Activated T-helper 1 cell treated with Interleukin-2 at 50 U/mL for 16 hours (primary cell): Measurements from ENCODE around the gene COX17.

Experiments used
- DNase-seq: peaks from one replicate; pipeline ENCODE4 v3.0.0-alpha.2; 2020; ENCODE audit warnings: low read depth

COX17 gene

GRCh38 chr3:119673875-119674274 lies 3.3 kb downstream of the COX17 start:
- DNase-seq, result no peak

- no peak for DNase-seq
Observed at GRCh38 chr3:119672776-119673175, 4.4 kb downstream of the COX17 start.

- DNase-seq, result no peak
Observed at GRCh38 chr3:119669906-119670570, 7.2 kb downstream of the COX17 start.

- DNase-seq, result no peak
Observed at GRCh38 chr3:119665954-119666559, 11.1 kb downstream of the COX17 start.

- no peak for DNase-seq
Observed at GRCh38 chr3:119664850-119665379, 12.3 kb downstream of the COX17 start.

GRCh38 chr3:119664370-119664769 lies 12.8 kb downstream of the COX17 start:
- DNase-seq, result no peak

- DNase-seq, result no peak
Observed at GRCh38 chr3:119663885-119664284, 13.3 kb downstream of the COX17 start.

GRCh38 chr3:119662604-119663373 lies 14.4 kb downstream of the COX17 start:
- no peak for DNase-seq

GRCh38 chr3:119660474-119661440 lies 16.4 kb downstream of the COX17 start, which contains the start of gene POPDC2:
Gene POPDC2, minus strand, starts transcription at chr3:119660589. Its CDS starts 166 bp downstream, at chr3:119660423.
- DNase-seq, result no peak

- no peak for DNase-seq
Observed at GRCh38 chr3:119659606-119660291, 17.5 kb downstream of the COX17 start.

- DNase-seq, result no peak
Observed at GRCh38 chr3:119658994-119659393, 18.2 kb downstream of the COX17 start.

- no peak for DNase-seq
Observed at GRCh38 chr3:119657887-119658702, 19.1 kb downstream of the COX17 start.

- DNase-seq, result no peak
Observed at GRCh38 chr3:119653876-119654275, 23.3 kb downstream of the COX17 start.

GRCh38 chr3:119652306-119653033 lies 24.7 kb downstream of the COX17 start:
- DNase-seq, result no peak

GRCh38 chr3:119649761-119650160 lies 27.4 kb downstream of the COX17 start:
- DNase-seq, result no peak

GRCh38 chr3:119647843-119648575 lies 29.2 kb downstream of the COX17 start:
- no peak for DNase-seq

- DNase-seq, result no peak
Observed at GRCh38 chr3:119647171-119647570, 30.0 kb downstream of the COX17 start.

- DNase-seq, result no peak
Observed at GRCh38 chr3:119645813-119646212, 31.4 kb downstream of the COX17 start.

- DNase-seq, result no peak
Observed at GRCh38 chr3:119644481-119644880, 32.7 kb downstream of the COX17 start.
